ENCODE measurements around the gene ITGB8. TPM values are rescaled to one million over a fixed set of nuclear protein-coding genes. Genes with fewer than 3 reads are reported as not detected.
"Not testable (repeated sequence)": the region's sequence is repeated elsewhere in the genome, so short reads cannot be mapped to it uniquely, and the experiment has no call there.

Gene ITGB8
- total and polyA plus RNA-seq, 4 donors: 45.4 to 193 (median 63.0) TPM

DNA sequence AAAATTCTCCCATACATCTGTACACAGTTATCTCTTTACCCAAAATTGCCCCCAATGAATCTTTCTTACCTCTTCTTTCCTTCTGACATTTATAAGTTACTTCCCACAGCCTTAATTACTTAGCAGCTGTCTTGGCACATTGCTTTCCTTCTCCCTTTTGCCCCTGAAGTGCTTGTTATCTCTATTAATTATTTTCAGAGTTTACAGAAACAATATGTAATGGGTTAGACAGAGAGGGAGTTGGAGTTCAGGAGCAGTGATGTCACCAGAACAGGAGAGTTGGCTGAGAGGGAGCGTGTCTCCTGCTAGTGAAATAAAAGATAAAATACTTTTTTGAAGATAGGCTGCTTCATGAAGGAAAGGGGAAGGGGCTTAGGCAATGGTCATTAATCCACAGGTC, 57.4 kb downstream of the ITGB8 start:
- WGBS (ENCODE audit: insufficient coverage): 83% methylated on average over 1 of the region's 1 CpG
- no peaks in the 10 kb centered on the region for H3K27me3 ChIP-seq (ENCODE audit: control insufficient read depth, insufficient read depth, low read length)

GRCh38 chr7:20389192-20389591, 58.5 kb downstream of the ITGB8 start:
- DNase-seq (ENCODE audit: low read depth in 4 of 6, low spot score in 6 of 6); H3K27ac ChIP-seq (ENCODE audit: low read depth, low read length); H3K4me1 ChIP-seq (ENCODE audit: control insufficient read depth, insufficient read depth, low read length); H3K27me3 ChIP-seq (ENCODE audit: control insufficient read depth, insufficient read depth, low read length); H3K4me3 ChIP-seq (ENCODE audit: low read depth, low read length); H3K36me3 ChIP-seq (ENCODE audit: control insufficient read depth, insufficient read depth, low read length); H3K9me3 ChIP-seq (ENCODE audit: control insufficient read depth, insufficient read depth, low read length): not testable (repeated sequence)
- no CpG with 5 or more reads among the region's 2 CpGs for WGBS (ENCODE audit: insufficient coverage)

More for the DNA sequence above, 57.4 kb downstream of the ITGB8 start:
- Histone ChIP-seq H3K4me3 (ENCODE audit: low read depth, low read length) (no peak overlapping the region), H3K4me1 (ENCODE audit: control insufficient read depth, insufficient read depth, low read length) (no peaks in the 10 kb centered on the region), H3K9me3 (ENCODE audit: control insufficient read depth, insufficient read depth, low read length) (no peaks in the 10 kb centered on the region), H3K27ac (ENCODE audit: low read depth, low read length) (no peak overlapping the region), H3K36me3 (ENCODE audit: control insufficient read depth, insufficient read depth, low read length) (no peaks in the 10 kb centered on the region)
- DNase-seq (ENCODE audit: low read depth in 4 of 6, low spot score in 6 of 6): no peak

DNA sequence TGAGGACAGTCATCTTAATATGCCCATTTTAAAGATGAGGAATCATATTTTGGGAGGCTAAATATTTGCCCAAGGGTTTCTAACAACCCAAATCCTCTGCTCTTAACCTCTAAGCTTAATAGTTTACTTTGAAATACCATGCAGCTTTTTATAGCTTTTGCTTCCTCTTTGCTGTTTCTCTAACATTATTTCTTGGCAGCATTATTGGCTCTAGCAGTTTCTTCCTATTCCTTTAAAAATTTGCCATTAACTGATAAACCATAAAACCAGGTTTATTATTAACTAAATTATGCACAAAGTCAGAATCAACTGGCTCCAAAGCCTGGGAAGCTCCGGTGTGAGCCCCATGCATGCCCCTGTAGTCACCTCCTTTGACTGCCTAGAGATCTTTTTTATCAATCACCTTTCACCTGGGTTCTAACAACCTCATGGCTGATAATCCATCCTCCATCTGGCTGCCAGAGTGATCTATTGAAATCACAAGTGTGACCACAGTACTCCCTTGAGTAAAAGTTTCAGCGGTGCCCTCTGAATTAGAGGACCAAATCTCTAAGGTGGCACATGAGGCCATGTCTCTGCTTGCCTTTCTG, 62.4 kb downstream of the ITGB8 start:
- no peak for DNase-seq (ENCODE audit: low read depth in 4 of 6, low spot score in 6 of 6)
- Histone ChIP-seq H3K4me1 (ENCODE audit: control insufficient read depth, insufficient read depth, low read length) (no peaks in the 10 kb centered on the region), H3K4me3 (ENCODE audit: low read depth, low read length) (no peak overlapping the region), H3K27me3 (ENCODE audit: control insufficient read depth, insufficient read depth, low read length) (no peaks in the 10 kb centered on the region), H3K27ac (ENCODE audit: low read depth, low read length) (no peak overlapping the region), H3K36me3 (ENCODE audit: control insufficient read depth, insufficient read depth, low read length) (peaks cover 12% of the 10 kb centered on the region), H3K9me3 (ENCODE audit: control insufficient read depth, insufficient read depth, low read length) (no peaks in the 10 kb centered on the region)
- 54% methylated on average over 2 of the region's 2 CpGs for WGBS (ENCODE audit: insufficient coverage)

GRCh38 chr7:20393616-20394015, 62.9 kb downstream of the ITGB8 start:
- no peaks in the 10 kb centered on the region for H3K9me3 ChIP-seq (ENCODE audit: control insufficient read depth, insufficient read depth, low read length)
- H3K27me3 ChIP-seq (ENCODE audit: control insufficient read depth, insufficient read depth, low read length): no peaks in the 10 kb centered on the region
- no peaks in the 10 kb centered on the region for H3K4me1 ChIP-seq (ENCODE audit: control insufficient read depth, insufficient read depth, low read length)
- no peak overlapping the region for H3K27ac ChIP-seq (ENCODE audit: low read depth, low read length)
- DNase-seq (ENCODE audit: low read depth in 4 of 6, low spot score in 6 of 6): no peak
- no peak overlapping the region for H3K4me3 ChIP-seq (ENCODE audit: low read depth, low read length)
- peaks cover 12% of the 10 kb centered on the region for H3K36me3 ChIP-seq (ENCODE audit: control insufficient read depth, insufficient read depth, low read length)
- 76% methylated on average over 2 of the region's 2 CpGs for WGBS (ENCODE audit: insufficient coverage)

GRCh38 chr7:20394284-20394683, 63.6 kb downstream of the ITGB8 start:
- Histone ChIP-seq H3K4me3 (ENCODE audit: low read depth, low read length) (no peak overlapping the region), H3K4me1 (ENCODE audit: control insufficient read depth, insufficient read depth, low read length) (no peaks in the 10 kb centered on the region), H3K27me3 (ENCODE audit: control insufficient read depth, insufficient read depth, low read length) (no peaks in the 10 kb centered on the region), H3K27ac (ENCODE audit: low read depth, low read length) (no peak overlapping the region), H3K36me3 (ENCODE audit: control insufficient read depth, insufficient read depth, low read length) (peaks cover 12% of the 10 kb centered on the region), H3K9me3 (ENCODE audit: control insufficient read depth, insufficient read depth, low read length) (no peaks in the 10 kb centered on the region)
- whole genome bisulfite sequencing (ENCODE audit: insufficient coverage): no CpG with 5 or more reads among the region's 3 CpGs
- no peak for DNase-seq (ENCODE audit: low read depth in 4 of 6, low spot score in 6 of 6)

GRCh38 chr7:20395104-20395503, 64.4 kb downstream of the ITGB8 start:
- WGBS (ENCODE audit: insufficient coverage): no CpG with 5 or more reads among the region's 4 CpGs
- no peak overlapping the region for H3K27ac ChIP-seq (ENCODE audit: low read depth, low read length)
- no peaks in the 10 kb centered on the region for H3K4me1 ChIP-seq (ENCODE audit: control insufficient read depth, insufficient read depth, low read length)

DNA sequence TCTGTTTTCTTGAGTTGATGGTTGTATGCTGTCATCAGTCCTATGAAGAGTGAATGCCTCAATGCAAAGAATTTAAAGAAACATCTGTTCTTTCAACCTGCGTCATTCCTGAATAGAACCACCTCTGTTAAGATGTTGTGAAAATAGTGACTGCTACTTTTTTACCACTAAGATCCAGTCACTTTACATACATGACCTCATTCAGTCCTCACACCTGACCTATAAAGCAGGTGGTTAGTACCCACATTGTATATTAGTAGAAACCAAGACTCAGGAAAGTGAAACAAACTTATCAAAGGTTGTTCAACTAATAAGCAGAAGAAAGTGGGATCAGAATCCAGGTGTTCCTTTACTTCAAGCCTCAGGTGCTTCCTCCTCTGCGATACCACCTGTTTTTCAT, 64.8 kb downstream of the ITGB8 start:
- no peaks in the 10 kb centered on the region for H3K9me3 ChIP-seq (ENCODE audit: control insufficient read depth, insufficient read depth, low read length)
- H3K27me3 ChIP-seq (ENCODE audit: control insufficient read depth, insufficient read depth, low read length): no peaks in the 10 kb centered on the region
- no peak for DNase-seq (ENCODE audit: low read depth in 4 of 6, low spot score in 6 of 6)
- no peaks in the 10 kb centered on the region for H3K4me1 ChIP-seq (ENCODE audit: control insufficient read depth, insufficient read depth, low read length)
- peaks cover 12% of the 10 kb centered on the region for H3K36me3 ChIP-seq (ENCODE audit: control insufficient read depth, insufficient read depth, low read length)
- H3K4me3 ChIP-seq (ENCODE audit: low read depth, low read length): no peak overlapping the region
- WGBS (ENCODE audit: insufficient coverage): no CpG with 5 or more reads among the region's 2 CpGs
- H3K27ac ChIP-seq (ENCODE audit: low read depth, low read length): no peak overlapping the region

More at GRCh38 chr7:20395104-20395503, 64.4 kb downstream of the ITGB8 start:
- Histone ChIP-seq H3K4me3 (ENCODE audit: low read depth, low read length) (no peak overlapping the region), H3K27me3 (ENCODE audit: control insufficient read depth, insufficient read depth, low read length) (no peaks in the 10 kb centered on the region), H3K9me3 (ENCODE audit: control insufficient read depth, insufficient read depth, low read length) (no peaks in the 10 kb centered on the region), H3K36me3 (ENCODE audit: control insufficient read depth, insufficient read depth, low read length) (peaks cover 12% of the 10 kb centered on the region)
- no peak for DNase-seq (ENCODE audit: low read depth in 4 of 6, low spot score in 6 of 6)

DNA sequence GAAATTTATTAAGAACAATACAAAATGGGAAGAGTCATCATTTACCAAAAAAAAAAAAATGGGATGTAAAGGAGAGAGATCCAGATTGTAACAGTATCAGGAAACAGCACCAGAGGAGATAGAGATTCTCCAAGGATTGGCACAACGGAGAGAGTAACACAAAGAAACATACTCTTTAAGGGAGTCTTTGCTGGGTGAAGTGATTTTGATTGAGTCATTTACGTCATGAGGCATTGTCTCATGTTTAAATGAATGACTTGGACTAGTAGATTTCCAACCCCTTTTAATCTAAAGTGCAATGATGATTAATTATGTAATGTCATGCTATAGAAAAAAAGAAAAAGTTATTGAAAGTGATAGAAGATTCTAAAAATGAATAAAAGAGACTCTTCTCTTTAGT, 68.8 kb downstream of the ITGB8 start:
- no peak overlapping the region for H3K4me3 ChIP-seq (ENCODE audit: low read depth, low read length)
- no peak for DNase-seq (ENCODE audit: low read depth in 4 of 6, low spot score in 6 of 6)
- peaks cover 9% of the 10 kb centered on the region for H3K4me1 ChIP-seq (ENCODE audit: control insufficient read depth, insufficient read depth, low read length)
- peaks cover 9% of the 10 kb centered on the region for H3K36me3 ChIP-seq (ENCODE audit: control insufficient read depth, insufficient read depth, low read length)
- no peaks in the 10 kb centered on the region for H3K27me3 ChIP-seq (ENCODE audit: control insufficient read depth, insufficient read depth, low read length)
- no peak overlapping the region for H3K27ac ChIP-seq (ENCODE audit: low read depth, low read length)
- H3K9me3 ChIP-seq (ENCODE audit: control insufficient read depth, insufficient read depth, low read length): no peaks in the 10 kb centered on the region
- WGBS (ENCODE audit: insufficient coverage): no CpG with 5 or more reads among the region's 2 CpGs

GRCh38 chr7:20401861-20402746, 71.4 kb downstream of the ITGB8 start:
- H3K27ac ChIP-seq (ENCODE audit: low read depth, low read length): peak overlapping the region; percentile 21
- 60% methylated on average over 2 of the region's 3 CpGs for WGBS (ENCODE audit: insufficient coverage)
- H3K4me1 ChIP-seq (ENCODE audit: control insufficient read depth, insufficient read depth, low read length): peaks cover 15% of the 10 kb centered on the region
- no peaks in the 10 kb centered on the region for H3K9me3 ChIP-seq (ENCODE audit: control insufficient read depth, insufficient read depth, low read length)
- peaks cover 6% of the 10 kb centered on the region for H3K36me3 ChIP-seq (ENCODE audit: control insufficient read depth, insufficient read depth, low read length)
- no peak for DNase-seq (ENCODE audit: low read depth in 4 of 6, low spot score in 6 of 6)
- H3K27me3 ChIP-seq (ENCODE audit: control insufficient read depth, insufficient read depth, low read length): no peaks in the 10 kb centered on the region
- H3K4me3 ChIP-seq (ENCODE audit: low read depth, low read length): no peak overlapping the region
